ENCODE results near the gene HIGD2A.

GRCh38 chr5:176407456-176408251 is 19.1 kb downstream of the HIGD2A start:
- TF ChIP-seq CTCF (conservative IDR thresholded peaks at IDR 0.05) (no peak), ZFX (IDR thresholded peaks at IDR 0.05) (no peak)
